ENCODE results near the gene CLEC6A.
"Not testable (repeated sequence)": the region's sequence is repeated elsewhere in the genome, so short reads cannot be mapped to it uniquely, and the experiment has no call there.

The CLEC6A gene

GRCh38 chr12:8455727-8456360 lies at the start of gene CLEC6A:
Gene CLEC6A, plus strand, starts transcription at chr12:8455962. Its CDS starts 150 bp downstream, at chr12:8456112.
- no peak within 1 kb of the TSS for H3K9ac ChIP-seq
- H3K27me3 ChIP-seq (ENCODE audit: control insufficient read depth, insufficient read depth, low read length), result no peaks in the 10 kb centered on the region
- no peak within 1 kb of the TSS for H3K4me2 ChIP-seq (ENCODE audit: low read length)
- no peaks in the 10 kb centered on the region for H3K79me2 ChIP-seq
- no peak within 1 kb of the TSS for H3K27ac ChIP-seq
- H2AFZ ChIP-seq, result no peak within 1 kb of the TSS
- no peaks in the 10 kb centered on the region for H3K9me3 ChIP-seq (ENCODE audit: control insufficient read depth, low read length)
- TF ChIP-seq CTCF (IDR thresholded peaks at IDR 0.05), result no peak
- H3K36me3 ChIP-seq (ENCODE audit: control insufficient read depth, insufficient read depth, low read length), result no peaks in the 10 kb centered on the region
- H3K4me3 ChIP-seq (ENCODE audit: low read depth, low read length), result no peak within 1 kb of the TSS
- no peaks in the 10 kb centered on the region for H3K4me1 ChIP-seq

GRCh38 chr12:8419576-8419975 lies 36.2 kb upstream of the CLEC6A start:
- not testable (repeated sequence) for H3K79me2 ChIP-seq; H2AFZ ChIP-seq; H3K9me3 ChIP-seq (ENCODE audit: control insufficient read depth, low read length); H3K4me3 ChIP-seq (ENCODE audit: low read depth, low read length); H3K36me3 ChIP-seq (ENCODE audit: control insufficient read depth, insufficient read depth, low read length); H3K4me2 ChIP-seq (ENCODE audit: low read length); H3K27me3 ChIP-seq (ENCODE audit: control insufficient read depth, insufficient read depth, low read length); H3K9ac ChIP-seq; H3K27ac ChIP-seq; H3K4me1 ChIP-seq

- Histone ChIP-seq H3K27me3 (ENCODE audit: control insufficient read depth, insufficient read depth, low read length) (no peaks in the 10 kb centered on the region), H3K9ac (no peak overlapping the region), H3K4me2 (ENCODE audit: low read length) (no peak overlapping the region), H3K4me1 (no peaks in the 10 kb centered on the region), H3K27ac (no peak overlapping the region), H3K4me3 (ENCODE audit: low read depth, low read length) (no peak overlapping the region), H3K36me3 (ENCODE audit: control insufficient read depth, insufficient read depth, low read length) (no peaks in the 10 kb centered on the region), H2AFZ (no peak overlapping the region), H3K79me2 (no peaks in the 10 kb centered on the region), H3K9me3 (ENCODE audit: control insufficient read depth, low read length) (no peaks in the 10 kb centered on the region)
- TF ChIP-seq CTCF (IDR thresholded peaks at IDR 0.05), result no peak
These were observed 35.3 kb upstream of the CLEC6A start for GRCh38 chr12:8420506-8420905.

GRCh38 chr12:8444536-8445278 lies 11.1 kb upstream of the CLEC6A start:
- H3K36me3 ChIP-seq (ENCODE audit: control insufficient read depth, insufficient read depth, low read length); H3K4me2 ChIP-seq (ENCODE audit: low read length); H3K79me2 ChIP-seq; H3K27ac ChIP-seq; H3K9me3 ChIP-seq (ENCODE audit: control insufficient read depth, low read length); H2AFZ ChIP-seq; H3K4me3 ChIP-seq (ENCODE audit: low read depth, low read length); H3K9ac ChIP-seq; H3K27me3 ChIP-seq (ENCODE audit: control insufficient read depth, insufficient read depth, low read length); H3K4me1 ChIP-seq: not testable (repeated sequence)

GRCh38 chr12:8445731-8446130 lies 10.0 kb upstream of the CLEC6A start:
- Histone ChIP-seq H2AFZ (no peak overlapping the region), H3K4me2 (ENCODE audit: low read length) (no peak overlapping the region), H3K9ac (no peak overlapping the region), H3K4me3 (ENCODE audit: low read depth, low read length) (no peak overlapping the region), H3K27ac (no peak overlapping the region), H3K79me2 (no peaks in the 10 kb centered on the region), H3K4me1 (no peaks in the 10 kb centered on the region), H3K36me3 (ENCODE audit: control insufficient read depth, insufficient read depth, low read length) (no peaks in the 10 kb centered on the region), H3K27me3 (ENCODE audit: control insufficient read depth, insufficient read depth, low read length) (no peaks in the 10 kb centered on the region), H3K9me3 (ENCODE audit: control insufficient read depth, low read length) (no peaks in the 10 kb centered on the region)
- TF ChIP-seq CTCF (IDR thresholded peaks at IDR 0.05), result no peak
